Mesothelial cell of epicardium (in vitro differentiated cells): ENCODE data around the gene ERCC1. TPM values are rescaled to one million over a fixed set of nuclear protein-coding genes. Genes with fewer than 3 reads are reported as not detected.
A peak's percentile ranks its signal among the peaks of the same experiment; 100 is the strongest.

Experiments used
- DNase-seq, 2 experiments: peaks; one replicate each; pipeline ENCODE4 v3.0.0; 2021; ENCODE audit warnings: low spot score in 2 of 2; ENCODE audit not compliant: unreplicated experiment in 2 of 2
- H3K27ac Mint-ChIP-seq: 2 replicates; pipeline ENCODE4 v1.8.0; 2021; ENCODE audit warnings: mixed read lengths
- H3K27me3 Mint-ChIP-seq: 2 replicates; pipeline ENCODE4 v1.8.0; 2021; ENCODE audit warnings: low read depth, mixed read lengths
- H3K36me3 Mint-ChIP-seq: 2 replicates; pipeline ENCODE4 v1.8.0; 2021; ENCODE audit warnings: mixed read lengths
- H3K4me1 Mint-ChIP-seq: 2 replicates; pipeline ENCODE4 v1.8.0; 2021; ENCODE audit warnings: mixed read lengths
- H3K4me3 Mint-ChIP-seq: 2 replicates; pipeline ENCODE4 v1.8.0; 2021; ENCODE audit warnings: mild to moderate bottlenecking, moderate library complexity, mixed read lengths
- H3K9me3 Mint-ChIP-seq: 2 replicates; pipeline ENCODE4 v1.8.0; 2021; ENCODE audit warnings: mixed read lengths
- total RNA-seq: library from RNA; stranded (reverse); gene quantifications from 3 replicates; pipeline ENCODE4 v1.2.1, GENCODE V29; 2021
- TF ChIP-seq, protein P1 (sequence below): fragments of 200-600 bp; sonication (generic); IDR thresholded peaks from one replicate; pipeline ENCODE4 v1.5.0; 2021; ENCODE audit warnings: antibody characterized with exemption; ENCODE audit not compliant: unreplicated experiment

Gene ERCC1
- total RNA-seq, 1 donor from 2014 or later, result 96.4 TPM

DNA sequence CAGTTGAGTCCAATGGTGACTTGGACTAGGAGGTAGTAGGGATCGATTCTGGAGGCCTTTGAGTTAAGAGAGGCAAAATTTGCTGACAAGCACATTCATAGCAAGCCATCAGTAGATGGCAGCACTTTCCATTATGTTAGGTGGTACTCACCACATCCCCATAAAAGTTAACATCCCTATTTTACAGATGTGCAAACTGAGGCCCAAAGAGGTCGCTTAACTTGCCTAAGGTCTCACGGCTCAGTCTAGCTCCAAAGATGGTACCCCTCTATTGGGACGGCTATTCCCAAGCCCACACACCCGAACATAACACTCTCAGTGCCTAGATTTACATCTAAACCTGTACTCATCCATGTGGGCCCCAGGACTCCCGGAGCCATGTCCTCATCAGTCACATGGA, 22.6 kb upstream of the ERCC1 start:
- peak overlapping the region; percentile 56 for H3K27ac Mint-ChIP-seq
- TF ChIP-seq, protein P1, sequence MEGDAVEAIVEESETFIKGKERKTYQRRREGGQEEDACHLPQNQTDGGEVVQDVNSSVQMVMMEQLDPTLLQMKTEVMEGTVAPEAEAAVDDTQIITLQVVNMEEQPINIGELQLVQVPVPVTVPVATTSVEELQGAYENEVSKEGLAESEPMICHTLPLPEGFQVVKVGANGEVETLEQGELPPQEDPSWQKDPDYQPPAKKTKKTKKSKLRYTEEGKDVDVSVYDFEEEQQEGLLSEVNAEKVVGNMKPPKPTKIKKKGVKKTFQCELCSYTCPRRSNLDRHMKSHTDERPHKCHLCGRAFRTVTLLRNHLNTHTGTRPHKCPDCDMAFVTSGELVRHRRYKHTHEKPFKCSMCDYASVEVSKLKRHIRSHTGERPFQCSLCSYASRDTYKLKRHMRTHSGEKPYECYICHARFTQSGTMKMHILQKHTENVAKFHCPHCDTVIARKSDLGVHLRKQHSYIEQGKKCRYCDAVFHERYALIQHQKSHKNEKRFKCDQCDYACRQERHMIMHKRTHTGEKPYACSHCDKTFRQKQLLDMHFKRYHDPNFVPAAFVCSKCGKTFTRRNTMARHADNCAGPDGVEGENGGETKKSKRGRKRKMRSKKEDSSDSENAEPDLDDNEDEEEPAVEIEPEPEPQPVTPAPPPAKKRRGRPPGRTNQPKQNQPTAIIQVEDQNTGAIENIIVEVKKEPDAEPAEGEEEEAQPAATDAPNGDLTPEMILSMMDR, result no peak
- DNase-seq, result no peak
- H3K9me3 Mint-ChIP-seq, result no peaks in the 10 kb centered on the region
- peaks cover 34% of the 10 kb centered on the region for H3K4me1 Mint-ChIP-seq
- no peak overlapping the region for H3K4me3 Mint-ChIP-seq
- no peaks in the 10 kb centered on the region for H3K36me3 Mint-ChIP-seq
- H3K27me3 Mint-ChIP-seq, result no peaks in the 10 kb centered on the region

GRCh38 chr19:45445139-45445538, 21.4 kb upstream of the ERCC1 start:
- Mint-ChIP-seq H3K4me3 (peak overlapping the region; percentile 64), H3K27ac (peak overlapping the region; percentile 95), H3K9me3 (no peaks in the 10 kb centered on the region), H3K27me3 (no peaks in the 10 kb centered on the region), H3K4me1 (peaks cover 38% of the 10 kb centered on the region), H3K36me3 (no peaks in the 10 kb centered on the region)
- DNase-seq, result no peak
- TF ChIP-seq, protein P1, result no peak

DNA sequence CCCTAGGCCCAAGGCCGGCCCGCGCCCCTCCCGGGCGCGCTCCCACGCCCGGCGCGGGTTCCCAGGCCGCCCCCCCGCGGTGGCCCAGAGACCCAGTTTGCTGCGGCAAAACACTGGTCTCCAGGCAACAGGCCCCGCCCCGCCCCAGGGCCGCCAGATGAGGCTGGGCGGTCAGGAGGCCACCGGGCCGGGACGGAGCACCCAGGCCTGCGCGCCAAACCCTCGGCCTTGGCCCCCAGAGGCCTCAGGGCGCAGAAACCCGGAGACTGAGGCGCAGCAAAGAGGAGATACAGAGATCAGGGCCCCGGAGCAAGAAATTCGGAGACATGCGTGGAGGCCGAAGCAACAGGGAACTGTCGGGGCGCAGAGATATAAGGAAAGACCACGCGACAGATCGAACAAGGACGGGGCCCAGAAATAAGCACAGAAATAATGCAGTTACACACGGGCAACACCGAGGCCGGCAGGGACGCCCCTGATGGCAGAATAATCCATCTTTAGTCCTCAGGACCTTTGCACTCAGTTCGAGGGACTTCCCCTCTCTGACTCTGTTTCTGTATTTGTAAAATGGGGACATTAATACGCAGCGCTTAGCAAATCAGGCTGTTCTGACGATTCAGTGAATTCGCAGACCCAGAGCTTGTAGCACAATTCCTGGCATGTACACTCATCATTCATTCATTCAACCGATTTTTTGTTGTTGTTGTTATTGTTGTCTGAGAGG, 20.8 kb upstream of the ERCC1 start:
- H3K27me3 Mint-ChIP-seq, result no peaks in the 10 kb centered on the region
- H3K9me3 Mint-ChIP-seq, result no peaks in the 10 kb centered on the region
- TF ChIP-seq, protein P1, result no peak
- no peaks in the 10 kb centered on the region for H3K36me3 Mint-ChIP-seq
- peaks cover 35% of the 10 kb centered on the region for H3K4me1 Mint-ChIP-seq
- H3K27ac Mint-ChIP-seq, result peak overlapping the region; percentile 95
- H3K4me3 Mint-ChIP-seq, result peak overlapping the region; percentile 64
- peak; percentile 78 to 88 for DNase-seq

GRCh38 chr19:45443462-45444317, 20.0 kb upstream of the ERCC1 start:
- no peaks in the 10 kb centered on the region for H3K9me3 Mint-ChIP-seq
- TF ChIP-seq, protein P1, result no peak
- H3K27me3 Mint-ChIP-seq, result no peaks in the 10 kb centered on the region
- no peaks in the 10 kb centered on the region for H3K36me3 Mint-ChIP-seq
- DNase-seq, result peak; percentile 87 to 92
- peaks cover 31% of the 10 kb centered on the region for H3K4me1 Mint-ChIP-seq
- H3K27ac Mint-ChIP-seq, result peak overlapping the region; percentile 97
- H3K4me3 Mint-ChIP-seq, result peak overlapping the region; percentile 84

DNA sequence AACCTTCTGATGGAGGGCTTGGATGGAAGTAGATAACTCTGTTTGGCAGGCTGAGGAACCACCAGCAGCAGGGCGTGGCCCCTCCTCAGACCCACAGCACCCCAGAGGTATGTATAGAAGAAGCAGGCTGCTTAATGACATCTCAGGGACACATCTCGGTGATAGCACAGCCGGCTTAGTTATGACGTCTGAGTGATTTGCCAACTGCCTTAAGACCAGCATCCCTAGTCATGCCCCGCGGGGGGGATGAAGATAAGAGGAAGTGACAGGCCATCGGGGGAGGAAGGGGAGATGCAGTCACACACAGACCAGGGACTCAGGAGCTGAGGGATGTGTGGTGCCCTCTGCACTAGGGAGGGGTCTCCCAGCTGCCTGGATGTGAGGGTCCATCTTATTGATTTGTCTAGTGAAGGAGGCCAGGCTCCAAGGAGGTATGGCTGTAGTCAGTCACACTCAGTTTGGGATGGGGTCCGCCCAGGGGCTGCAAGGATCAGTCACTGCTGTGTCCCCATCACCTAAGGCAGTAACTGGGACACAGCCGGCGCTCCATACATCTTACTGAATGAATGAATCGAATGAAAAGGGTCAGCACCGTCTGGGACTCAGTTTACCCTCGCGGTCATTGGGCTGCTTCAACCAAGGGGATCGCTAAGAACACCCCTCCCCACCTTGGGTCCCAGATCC, 19.2 kb upstream of the ERCC1 start:
- H3K27ac Mint-ChIP-seq, result peak overlapping the region; percentile 97
- H3K36me3 Mint-ChIP-seq, result no peaks in the 10 kb centered on the region
- TF ChIP-seq, protein P1, result no peak
- H3K4me1 Mint-ChIP-seq, result peaks cover 29% of the 10 kb centered on the region
- H3K4me3 Mint-ChIP-seq, result peak overlapping the region; percentile 84
- no peak for DNase-seq
- no peaks in the 10 kb centered on the region for H3K27me3 Mint-ChIP-seq
- no peaks in the 10 kb centered on the region for H3K9me3 Mint-ChIP-seq
